Measurements from ENCODE around the gene MED13L.
"Not testable (repeated sequence)": the region's sequence is repeated elsewhere in the genome, so short reads cannot be mapped to it uniquely, and the experiment has no call there.

MED13L gene

DNA sequence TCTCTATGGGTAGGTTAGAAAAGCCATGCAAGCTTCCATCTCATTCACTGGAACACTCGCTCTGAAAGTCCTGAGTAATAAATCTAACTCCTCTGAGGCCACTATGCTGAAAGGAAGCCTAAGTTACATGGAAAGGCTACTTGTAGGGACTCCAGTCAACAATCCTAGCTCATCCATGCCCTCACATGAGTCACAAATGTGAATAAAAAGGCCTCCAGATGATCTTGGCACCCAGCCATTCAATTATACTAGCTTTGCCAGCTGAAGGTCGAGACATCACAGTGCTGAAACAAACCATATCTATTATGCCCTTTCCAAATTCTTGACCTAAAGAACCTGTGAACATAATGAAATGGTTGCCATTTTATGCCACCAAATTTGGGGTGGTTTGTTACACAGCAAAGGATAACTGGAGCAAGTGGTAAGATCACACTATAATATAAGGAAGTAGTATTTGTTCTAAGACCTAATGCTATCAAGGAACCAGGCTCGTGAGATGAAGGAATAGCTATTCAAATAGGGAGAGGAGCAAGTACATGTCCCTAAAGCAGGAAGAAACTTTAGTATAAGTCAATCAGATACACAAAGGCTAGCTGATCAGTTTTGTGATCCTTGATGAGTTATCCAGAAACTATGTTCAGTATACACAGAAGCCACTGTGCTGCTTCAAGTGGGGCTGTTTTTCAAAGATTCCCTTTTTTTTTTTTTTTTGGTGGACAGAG is 142.1 kb downstream of the MED13L start:
- no peak for DNase-seq (ENCODE audit: extremely low read depth in 1 of 2, low read depth in 1 of 2)

DNA sequence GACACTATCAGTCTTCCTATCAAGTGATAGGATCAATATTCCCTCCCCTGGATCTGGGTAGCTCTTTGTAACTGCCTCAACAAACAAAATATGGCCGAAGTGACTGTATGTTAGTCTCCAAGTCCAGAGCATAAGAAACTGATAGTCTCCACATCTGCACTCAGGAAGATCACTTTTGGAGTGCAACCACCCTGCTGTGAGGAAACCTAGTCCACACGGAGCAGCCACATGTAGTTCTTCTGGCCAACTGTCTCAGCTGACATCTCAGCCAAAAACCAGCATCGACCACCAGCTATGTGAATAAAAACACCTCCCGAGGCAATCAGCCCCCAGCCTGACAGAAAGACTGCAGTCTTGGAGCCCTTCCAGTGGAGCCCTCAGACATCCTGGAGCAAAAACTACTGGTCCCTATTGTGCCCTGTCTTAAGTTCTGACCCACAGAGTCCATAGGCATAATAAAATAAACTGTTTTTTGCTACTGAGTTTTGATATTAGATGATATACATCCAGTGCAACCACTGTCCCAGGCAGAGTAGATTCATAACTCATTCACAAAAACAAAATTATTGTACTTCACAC is 143.8 kb downstream of the MED13L start:
- no peak for DNase-seq (ENCODE audit: extremely low read depth in 1 of 2, low read depth in 1 of 2)

DNA sequence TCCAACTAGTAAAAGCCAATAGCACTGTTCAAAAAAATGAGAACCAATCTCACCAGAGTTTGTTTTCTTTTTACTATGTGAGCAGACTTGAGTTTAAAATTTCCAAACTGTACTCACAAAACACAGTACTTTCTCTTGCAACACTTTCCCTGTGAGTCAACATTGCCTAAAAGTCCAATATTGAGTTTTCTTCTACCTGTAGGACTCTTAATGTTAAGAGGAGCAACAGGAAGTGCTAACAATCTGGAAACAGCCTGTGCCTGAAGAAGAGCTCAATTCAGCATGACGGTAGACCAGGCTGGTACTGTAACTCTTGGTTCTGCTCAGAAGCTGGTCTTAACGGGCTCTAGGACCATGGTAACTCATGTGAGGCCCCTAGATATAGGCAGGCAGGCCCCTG is 144.3 kb downstream of the MED13L start:
- DNase-seq (ENCODE audit: extremely low read depth in 1 of 2, low read depth in 1 of 2) = no peak

DNA sequence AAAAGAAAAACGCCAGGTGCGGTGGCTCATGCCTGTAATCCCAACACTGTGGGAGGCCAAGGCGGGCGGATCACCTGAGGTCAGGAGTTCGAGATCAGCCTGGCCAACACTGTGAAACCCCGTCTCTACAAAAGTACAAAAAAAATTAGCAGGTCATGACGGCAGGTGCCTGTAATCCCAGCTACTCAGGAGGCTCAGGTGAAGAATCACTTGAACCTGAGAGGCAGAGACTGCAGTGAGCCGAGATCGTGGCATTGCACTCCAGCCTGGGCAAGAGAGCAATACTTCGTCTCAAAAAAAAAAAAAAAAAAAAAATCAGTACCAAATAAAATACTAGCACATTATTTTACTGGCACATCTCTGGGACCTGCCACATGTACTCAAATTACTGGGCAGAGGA is 145.5 kb downstream of the MED13L start:
- not testable (repeated sequence) for DNase-seq (ENCODE audit: extremely low read depth in 1 of 2, low read depth in 1 of 2)

DNA sequence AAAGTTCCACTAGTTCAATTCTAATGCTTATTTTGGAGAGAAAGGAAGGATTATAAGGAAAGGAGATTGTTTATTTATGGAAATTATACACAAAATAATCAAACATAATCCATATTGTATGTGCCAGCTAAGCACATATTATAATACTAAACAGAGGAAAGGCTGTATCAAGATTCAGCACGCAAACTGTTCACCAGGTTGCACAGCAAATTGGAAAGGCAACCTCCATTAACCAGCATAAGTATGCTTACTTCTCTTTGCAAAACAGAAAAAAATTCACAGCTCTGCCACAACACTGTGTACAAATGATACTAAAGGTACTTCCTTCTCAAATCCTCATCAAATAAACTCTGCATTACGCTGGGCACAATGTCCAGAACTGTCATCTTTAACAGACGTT is 146.3 kb downstream of the MED13L start:
- no peak for DNase-seq (ENCODE audit: extremely low read depth in 1 of 2, low read depth in 1 of 2)

DNA sequence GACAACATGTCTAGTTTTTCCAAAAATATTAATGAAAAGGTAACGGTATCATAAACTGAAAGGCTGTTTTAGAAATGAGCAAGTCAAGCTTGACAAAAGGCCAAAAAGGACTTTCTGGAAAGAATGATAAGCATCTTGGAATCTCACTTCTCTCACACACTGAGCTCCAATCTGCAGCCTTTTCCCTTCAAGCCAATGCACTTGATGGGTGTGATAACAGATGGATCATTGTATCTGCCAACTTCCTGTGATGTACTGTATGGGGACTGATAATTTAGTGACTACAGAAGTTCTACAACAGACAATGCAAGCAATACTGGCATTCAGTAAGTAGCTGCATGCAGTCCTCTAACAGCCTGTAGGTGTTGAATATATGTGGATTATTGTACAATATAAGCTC is 147.1 kb downstream of the MED13L start:
- DNase-seq (ENCODE audit: extremely low read depth in 1 of 2, low read depth in 1 of 2) = no peak

DNA sequence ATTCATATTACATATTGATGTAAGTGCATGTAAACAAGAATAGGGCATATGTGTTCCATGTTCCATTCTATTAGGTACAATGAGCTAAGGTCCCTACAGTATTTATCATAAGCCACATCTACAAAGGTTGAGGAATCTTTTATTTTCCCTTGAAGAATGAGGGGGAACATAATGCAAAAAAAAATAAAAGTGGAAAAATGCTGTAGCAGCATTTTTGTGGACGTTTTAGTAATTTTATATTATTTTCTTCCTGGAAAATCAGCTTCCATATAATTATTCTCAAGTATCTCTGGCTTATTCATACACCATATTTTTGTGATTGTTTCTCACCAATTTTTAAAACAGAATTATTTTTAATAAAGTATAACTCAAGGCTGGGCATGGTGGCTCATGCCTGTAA is 148.7 kb downstream of the MED13L start:
- DNase-seq (ENCODE audit: extremely low read depth in 1 of 2, low read depth in 1 of 2) = no peak

DNA sequence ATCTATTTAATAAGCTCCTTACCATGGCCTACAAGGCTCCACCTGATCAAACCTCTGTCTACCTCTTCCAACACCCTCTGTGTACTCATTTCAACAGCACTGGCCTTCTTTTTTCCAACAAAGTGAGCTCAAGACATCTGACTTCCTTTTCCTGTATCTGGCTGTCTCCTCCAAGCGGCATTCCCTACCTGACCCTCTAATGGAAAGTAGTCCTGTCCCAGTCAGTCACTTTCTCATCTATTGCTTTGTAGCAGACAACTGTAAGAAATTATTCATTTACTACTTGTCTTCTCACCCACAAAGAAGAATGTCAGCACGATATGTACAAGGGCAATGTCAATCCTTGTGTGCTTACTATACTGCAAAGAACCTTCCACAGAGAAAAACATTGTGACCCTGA is 149.6 kb downstream of the MED13L start:
- DNase-seq (ENCODE audit: extremely low read depth in 1 of 2, low read depth in 1 of 2) = no peak

DNA sequence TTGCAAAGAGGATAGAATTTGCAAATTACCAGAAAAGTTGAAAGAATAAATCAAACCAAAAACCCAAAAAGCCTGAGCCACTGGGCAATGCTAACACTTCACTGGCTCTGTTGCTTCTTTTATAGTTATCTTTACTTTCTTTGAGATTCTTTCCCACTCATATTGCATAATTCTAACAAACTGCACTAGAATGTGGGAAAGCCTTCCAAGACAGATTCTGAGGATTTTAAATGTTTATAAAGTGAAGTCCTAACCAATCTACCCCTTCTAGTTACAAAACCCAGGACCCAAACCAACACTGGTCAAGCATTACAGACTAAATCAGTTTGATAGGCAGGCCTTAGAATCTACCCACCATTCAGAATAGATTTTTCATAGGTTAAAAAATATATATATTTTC is 150.9 kb downstream of the MED13L start:
- no peak for DNase-seq (ENCODE audit: extremely low read depth in 1 of 2, low read depth in 1 of 2)

DNA sequence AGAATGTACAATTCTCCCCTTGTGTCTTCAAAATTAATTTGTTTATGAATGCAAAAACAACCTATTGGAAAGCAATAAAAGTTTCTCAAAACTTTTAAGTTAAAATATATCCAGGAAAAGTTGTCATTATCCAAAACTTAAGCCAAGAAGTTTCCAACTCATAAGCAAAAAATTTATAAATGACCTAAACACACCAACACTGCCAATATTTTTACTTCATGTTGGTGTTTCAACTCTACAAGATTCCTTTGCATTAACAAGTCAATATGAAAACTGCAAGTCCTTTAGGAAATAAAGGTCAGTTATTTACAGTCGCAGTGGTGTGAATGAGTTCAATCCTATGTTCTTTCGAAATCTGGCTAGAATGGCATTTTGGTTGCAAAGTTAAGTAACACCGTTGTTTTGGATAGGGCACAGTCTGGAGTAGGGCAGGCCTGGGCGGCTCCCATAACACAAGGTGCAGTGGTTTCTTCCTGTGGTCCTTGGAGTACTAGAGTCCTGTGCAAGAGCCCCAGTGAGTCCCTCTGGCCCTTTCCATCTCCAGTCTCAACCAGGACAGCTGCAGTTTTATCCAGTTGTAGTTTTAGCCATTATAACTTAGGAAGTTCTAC is 151.4 kb downstream of the MED13L start:
- DNase-seq (ENCODE audit: extremely low read depth in 1 of 2, low read depth in 1 of 2) = no peak

DNA sequence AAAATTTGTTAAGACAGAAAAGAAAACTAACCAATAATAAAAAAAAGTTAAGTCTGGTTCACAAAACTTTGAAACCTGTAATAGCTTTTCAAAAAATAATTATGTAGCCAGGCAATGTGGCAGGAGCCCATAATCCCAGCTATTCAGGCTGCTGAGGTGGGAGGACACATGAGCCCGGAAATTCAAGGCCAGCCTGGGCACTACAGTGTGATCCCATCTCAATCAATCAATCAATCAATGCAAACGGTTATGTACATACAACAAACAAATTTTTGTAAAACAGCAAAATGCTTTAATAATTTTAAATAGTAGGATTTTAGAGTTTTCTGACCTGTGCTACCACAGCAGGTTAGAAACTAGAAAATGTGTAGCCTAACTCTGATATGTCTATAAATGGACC is 152.4 kb downstream of the MED13L start:
- DNase-seq (ENCODE audit: extremely low read depth in 1 of 2, low read depth in 1 of 2) = no peak

DNA sequence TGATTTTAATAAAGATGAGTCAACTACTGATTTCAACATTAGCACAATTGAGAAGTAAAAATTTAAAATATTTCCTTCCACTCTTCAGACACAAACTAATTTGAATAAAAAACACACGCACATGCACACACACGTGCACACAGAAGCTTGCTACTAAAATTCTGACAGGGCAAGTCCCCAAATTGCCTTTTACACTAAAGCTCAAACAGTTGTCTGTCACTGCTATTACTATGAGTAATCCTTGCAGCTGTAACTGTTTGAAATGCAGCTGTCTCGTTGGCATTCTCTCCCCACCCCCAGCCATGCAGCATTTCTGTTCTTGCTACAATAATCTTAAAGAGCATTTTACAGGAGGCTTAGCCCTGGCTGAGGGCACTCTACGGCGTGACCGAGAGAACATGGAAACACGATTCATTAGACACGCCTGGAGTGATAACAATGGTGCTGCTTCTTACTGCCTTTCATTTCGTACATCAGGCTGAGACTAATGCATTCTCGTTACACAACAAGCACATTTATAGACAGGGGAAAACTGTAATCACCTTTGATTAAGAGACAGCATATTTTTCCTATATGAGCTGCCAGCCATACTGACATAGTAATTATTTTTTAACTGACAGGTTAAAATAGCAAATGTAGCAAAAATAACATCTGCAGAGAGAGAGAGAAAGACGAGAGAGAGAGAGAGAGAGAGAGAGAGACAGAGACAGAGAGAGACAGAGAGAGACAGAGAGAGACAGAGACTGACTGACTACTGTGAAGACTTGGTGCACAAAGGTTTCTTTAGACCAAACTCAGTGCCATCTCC is 153.8 kb downstream of the MED13L start:
- DNase-seq (ENCODE audit: extremely low read depth in 1 of 2, low read depth in 1 of 2) = no peak

DNA sequence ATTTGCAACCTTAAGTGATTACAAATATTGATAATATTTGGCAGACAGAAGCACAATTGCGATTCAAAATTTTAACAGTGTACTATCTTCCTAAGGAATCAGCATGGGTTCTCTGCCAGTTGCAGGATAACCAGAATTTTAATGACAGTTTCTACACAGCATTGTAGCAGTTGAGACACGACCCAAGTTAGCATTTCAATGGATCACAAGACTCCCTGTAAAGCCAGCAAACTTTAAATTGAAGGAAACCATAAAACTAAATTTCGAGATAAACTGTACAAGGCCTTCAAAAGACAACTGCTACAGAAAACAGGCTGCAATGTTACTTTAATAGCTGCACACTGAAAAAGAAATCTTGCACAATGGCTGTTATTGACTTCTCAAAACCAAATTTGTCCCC is 154.9 kb downstream of the MED13L start:
- DNase-seq (ENCODE audit: extremely low read depth in 1 of 2, low read depth in 1 of 2) = no peak

DNA sequence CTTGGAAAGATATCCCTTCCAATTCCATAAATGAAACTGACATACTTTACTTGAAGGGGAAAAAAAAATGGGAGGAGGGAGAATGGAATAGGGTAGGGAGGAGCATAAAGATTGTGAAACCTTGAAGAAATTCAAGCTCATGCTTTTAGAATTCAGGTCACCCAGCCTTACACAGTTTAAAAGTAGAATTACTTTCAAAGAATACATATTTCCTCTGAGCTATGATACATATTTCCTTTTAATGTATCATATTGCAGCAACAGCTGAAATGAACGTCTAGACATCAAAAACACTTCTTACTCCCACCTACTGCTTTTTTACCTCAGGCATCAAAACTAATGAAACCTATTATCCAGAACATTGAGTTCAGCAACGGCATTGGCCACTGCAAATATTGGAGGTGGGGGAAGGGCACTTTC is 156.0 kb downstream of the MED13L start:
- no peak for DNase-seq (ENCODE audit: extremely low read depth in 1 of 2, low read depth in 1 of 2)

DNA sequence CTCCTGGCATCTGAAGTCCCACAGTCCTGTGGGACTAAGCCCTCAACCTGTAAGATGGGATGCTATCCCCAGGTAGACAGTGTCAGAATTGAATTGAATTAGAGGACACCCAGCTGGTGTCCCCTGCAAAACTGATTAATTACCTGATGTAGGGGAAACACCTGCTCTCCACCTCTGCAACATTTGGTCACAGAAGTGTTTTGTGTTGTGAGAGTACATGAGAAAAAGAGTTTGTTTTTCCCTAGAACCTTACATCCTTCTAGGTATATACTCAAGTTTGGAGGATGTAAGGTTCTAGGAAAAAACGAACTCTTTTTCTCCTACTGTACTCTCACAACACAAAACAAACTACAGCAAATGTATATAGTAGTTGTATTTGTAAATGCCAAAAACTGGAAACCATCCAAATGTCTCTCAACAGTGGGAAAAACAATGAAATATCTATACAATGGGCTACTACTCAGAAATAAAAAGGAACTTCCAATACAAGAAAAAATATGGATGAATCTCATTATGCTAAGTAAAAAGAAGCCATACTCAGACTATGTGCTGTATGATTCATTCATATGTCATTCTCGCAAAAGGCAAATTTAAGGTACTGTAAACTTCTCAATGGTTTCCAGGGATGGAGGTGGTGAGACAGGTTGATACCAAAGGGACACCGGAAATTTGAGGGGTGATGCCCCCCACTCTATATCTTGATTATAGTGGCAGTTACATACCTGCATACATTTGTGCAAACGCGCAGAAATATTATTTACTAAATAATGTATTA is 160.7 kb downstream of the MED13L start:
- no peak for DNase-seq (ENCODE audit: extremely low read depth in 1 of 2, low read depth in 1 of 2)

DNA sequence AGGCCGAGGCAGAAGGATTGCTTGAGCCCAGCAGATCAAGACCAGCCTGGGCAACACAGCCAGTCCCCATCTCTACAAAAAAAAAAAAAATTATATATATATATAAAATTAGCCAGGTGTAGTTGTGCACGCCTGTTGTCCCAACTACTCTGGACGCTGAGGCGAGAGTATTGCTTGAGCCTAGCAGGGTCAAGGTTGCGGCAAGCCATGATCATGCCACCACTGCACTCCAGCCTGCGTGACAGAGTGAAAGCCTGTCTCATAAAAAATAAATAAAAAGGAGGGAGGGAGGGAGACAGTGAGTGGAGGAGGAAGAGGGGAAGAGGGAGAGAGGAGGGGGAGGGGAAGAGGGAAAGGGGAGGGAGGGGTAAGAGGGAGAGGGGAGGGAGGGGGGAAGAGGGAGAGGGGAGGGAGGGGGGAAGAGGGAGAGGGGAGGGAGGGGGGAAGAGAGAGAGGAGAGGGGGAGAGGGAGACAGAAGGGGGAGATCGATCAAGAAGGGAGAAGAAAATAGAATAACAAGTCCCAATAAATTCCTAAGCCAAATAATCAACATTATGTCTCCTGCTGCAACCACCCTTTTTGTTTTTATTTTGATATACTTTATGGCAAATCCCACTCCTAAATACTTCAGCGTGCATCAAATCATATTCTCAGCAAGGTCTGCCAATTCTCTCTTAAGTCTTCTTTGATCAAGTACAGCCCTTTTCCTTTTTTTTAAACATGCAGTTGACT is 163.9 kb downstream of the MED13L start:
- no peak for DNase-seq (ENCODE audit: extremely low read depth in 1 of 2, low read depth in 1 of 2)

DNA sequence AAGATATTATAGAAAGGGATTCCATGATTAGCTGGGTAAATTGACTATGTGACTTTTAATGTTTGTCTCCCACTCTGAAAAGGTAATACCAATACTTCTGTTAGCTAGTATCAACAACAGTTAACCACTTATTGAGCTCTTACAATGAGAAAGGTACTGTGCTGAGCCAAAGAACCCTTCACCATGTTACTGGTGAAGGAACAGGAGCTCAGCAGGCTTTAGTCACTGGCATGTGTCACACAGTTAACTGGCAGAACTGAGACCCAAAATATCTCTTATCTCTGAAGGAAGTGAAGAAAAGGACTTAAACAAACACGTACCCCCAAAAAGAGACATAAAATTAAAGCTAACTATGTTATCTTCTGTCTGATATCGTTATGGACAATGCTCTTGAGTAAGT is 170.6 kb downstream of the MED13L start:
- DNase-seq (ENCODE audit: extremely low read depth in 1 of 2, low read depth in 1 of 2) = no peak

DNA sequence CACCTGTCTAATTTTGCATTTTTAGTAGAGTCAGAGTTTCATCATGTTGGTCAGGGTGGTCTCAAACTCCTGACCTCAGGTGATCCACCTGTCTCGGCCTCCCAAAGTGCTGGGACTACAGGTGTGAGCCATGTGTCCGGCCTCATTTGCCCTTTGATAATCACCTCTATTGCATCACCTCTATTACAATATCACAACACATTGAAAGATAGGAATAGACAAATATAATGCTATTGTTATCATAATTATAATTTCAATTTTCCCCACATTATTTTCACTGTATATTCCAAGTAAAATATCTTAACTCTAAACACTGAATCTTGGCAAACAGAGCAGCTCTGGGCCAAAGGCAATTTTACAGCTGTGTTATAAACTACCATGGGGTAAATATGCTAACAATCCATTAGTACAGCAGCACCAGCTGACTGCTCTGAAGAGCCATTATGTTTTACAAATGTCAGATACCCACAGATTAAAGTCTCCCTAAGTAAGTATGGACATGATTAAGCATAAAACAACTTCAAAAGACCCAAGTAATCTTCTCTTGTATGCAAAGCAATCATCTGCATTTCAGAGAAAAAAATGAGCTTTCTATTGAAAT is 173.2 kb downstream of the MED13L start:
- DNase-seq (ENCODE audit: extremely low read depth in 1 of 2, low read depth in 1 of 2) = no peak

DNA sequence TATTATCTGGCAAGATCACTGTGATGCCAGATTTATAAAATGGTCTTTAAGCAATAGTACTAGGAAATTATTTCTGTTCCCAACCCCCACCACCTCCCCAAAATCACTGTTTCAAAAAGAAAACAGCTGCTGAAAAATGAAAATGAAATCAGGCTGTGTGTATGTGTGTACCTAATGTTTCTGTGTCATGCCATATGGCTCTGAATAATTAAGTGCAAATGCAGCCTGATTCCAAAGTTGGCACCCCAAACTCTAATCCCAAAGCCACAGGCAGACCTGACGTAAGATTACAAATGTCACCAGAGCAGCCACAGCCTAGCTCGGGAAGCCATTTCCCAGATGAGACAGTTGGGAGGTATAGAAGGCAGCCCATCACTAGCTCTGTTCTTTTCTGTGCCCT is 175.5 kb downstream of the MED13L start:
- DNase-seq (ENCODE audit: extremely low read depth in 1 of 2, low read depth in 1 of 2) = no peak

Measured in activated CD8-positive, alpha-beta memory T cell treated with anti-CD3 and anti-CD28 coated beads for 1 hour (primary cell).